CD14-positive monocyte (primary cell): ENCODE measurements around the gene GLTPD2. TPM values are rescaled to one million over a fixed set of nuclear protein-coding genes. Genes with fewer than 3 reads are reported as not detected.

Experiments used
- DNase-seq, 3 donors: peaks; one replicate each; pipeline ENCODE4 v3.0.0-alpha.2; 2011 to 2022
- H2AFZ ChIP-seq: 2 replicates; pipeline ENCODE4 v1.6.0; 2012; ENCODE audit warnings: mild to moderate bottlenecking, low read depth, low read length, inconsistent platforms; ENCODE audit not compliant: insufficient read depth, poor library complexity, severe bottlenecking
- H3K27ac ChIP-seq, 2 donors: 1 replicate in 1 of 2; 2 replicates in 1 of 2; pipeline ENCODE4 v1.5.1; 2012 to 2013; ENCODE audit warnings: low read length in 2 of 2, control low read depth in 1 of 2, inconsistent platforms in 1 of 2, low read depth in 1 of 2, mild to moderate bottlenecking in 1 of 2
- H3K27me3 ChIP-seq, 2 donors: one replicate each; pipeline versions ENCODE4 v1.6.0 to v1.6.1; 2011 to 2013; ENCODE audit warnings: low read length in 2 of 2; ENCODE audit not compliant: control insufficient read depth in 2 of 2, insufficient read depth in 2 of 2
- H3K36me3 ChIP-seq, 2 donors: replicated peaks in 1 of 2; 1 replicate in 1 of 2; 2 replicates in 1 of 2; pipeline versions ENCODE4 v1.5.1 to v1.6.1; 2012 to 2013; ENCODE audit warnings: low read length in 2 of 2, control low read depth in 1 of 2, inconsistent platforms in 1 of 2, mild to moderate bottlenecking in 1 of 2; ENCODE audit not compliant: insufficient read depth in 2 of 2, control insufficient read depth in 1 of 2
- H3K4me1 ChIP-seq, 2 donors: 1 replicate in 1 of 2; 2 replicates in 1 of 2; pipeline versions ENCODE4 v1.5.1 to v1.6.1; 2012 to 2013; ENCODE audit warnings: low read length in 2 of 2, control low read depth in 1 of 2, inconsistent platforms in 1 of 2, mild to moderate bottlenecking in 1 of 2, moderate library complexity in 1 of 2; ENCODE audit not compliant: insufficient read depth in 2 of 2, control insufficient read depth in 1 of 2
- H3K4me2 ChIP-seq: replicated peaks from 2 replicates; pipeline ENCODE3; 2012; ENCODE audit warnings: low read length, moderate library complexity, mild to moderate bottlenecking; ENCODE audit not compliant: poor library complexity, severe bottlenecking; ENCODE audit errors: extremely low read depth
- H3K4me3 ChIP-seq, 3 experiments: fragments of 200-600 bp in 1 of 3; sonication (generic) in 1 of 3; replicated peaks in 1 of 3; 1 replicate in 2 of 3; 2 replicates in 1 of 3; pipeline ENCODE4 v1.5.1; 2011 to 2013; ENCODE audit warnings: low read length in 3 of 3, mild to moderate bottlenecking in 3 of 3, control low read depth in 2 of 3, low read depth in 2 of 3, inconsistent platforms in 1 of 3, moderate library complexity in 1 of 3
- H3K79me2 ChIP-seq: 2 replicates; pipeline ENCODE4 v1.6.0; 2012; ENCODE audit warnings: mild to moderate bottlenecking, control low read depth, inconsistent platforms, low read length, moderate library complexity; ENCODE audit not compliant: insufficient read depth
- H3K9ac ChIP-seq: 2 replicates; pipeline ENCODE4 v1.6.0; 2017; ENCODE audit warnings: low read length, mild to moderate bottlenecking; ENCODE audit not compliant: insufficient read depth, poor library complexity, severe bottlenecking
- H3K9me3 ChIP-seq, 2 donors: replicated peaks in 1 of 2; 1 replicate in 1 of 2; 2 replicates in 1 of 2; pipeline versions ENCODE4 v1.5.1 to v1.6.1; 2012 to 2013; ENCODE audit warnings: low read length in 2 of 2, control low read depth in 1 of 2; ENCODE audit not compliant: control insufficient read depth in 1 of 2, insufficient read depth in 1 of 2
- H4K20me1 ChIP-seq: 2 replicates; pipeline ENCODE4 v1.6.0; 2012; ENCODE audit warnings: mild to moderate bottlenecking, low read length, control low read depth, moderate library complexity; ENCODE audit not compliant: insufficient read depth
- H3K27ac Mint-ChIP-seq, 7 donors: one replicate each; pipeline ENCODE4 v1.8.0; 2020; ENCODE audit warnings: mild to moderate bottlenecking in 7 of 7, mixed read lengths in 7 of 7, moderate library complexity in 6 of 7, inconsistent platforms in 2 of 7
- H3K27me3 Mint-ChIP-seq, 3 donors: one replicate each; pipeline ENCODE4 v1.8.0; 2021 to 2022; ENCODE audit warnings: low read depth in 3 of 3, mild to moderate bottlenecking in 3 of 3, mixed read lengths in 3 of 3, moderate library complexity in 3 of 3, inconsistent platforms in 1 of 3
- H3K36me3 Mint-ChIP-seq, 2 donors: one replicate each; pipeline ENCODE4 v1.8.0; 2020; ENCODE audit warnings: mixed read lengths in 2 of 2, inconsistent platforms in 1 of 2, mild to moderate bottlenecking in 1 of 2
- H3K4me1 Mint-ChIP-seq: one replicate; pipeline ENCODE4 v1.8.0; 2020; ENCODE audit warnings: mild to moderate bottlenecking, mixed read lengths
- H3K4me3 Mint-ChIP-seq, 2 donors: one replicate each; pipeline ENCODE4 v1.8.0; 2020; ENCODE audit warnings: mild to moderate bottlenecking in 2 of 2, mixed read lengths in 2 of 2, moderate library complexity in 1 of 2
- H3K9me3 Mint-ChIP-seq, 7 donors: one replicate each; pipeline ENCODE4 v1.8.0; 2020 to 2022; ENCODE audit warnings: mixed read lengths in 7 of 7, mild to moderate bottlenecking in 6 of 7, moderate library complexity in 6 of 7, inconsistent platforms in 2 of 7
- WGBS: methylation state at CpG from one replicate; pipeline ENCODE4 v1.1.5; 2013; ENCODE audit warnings: missing lambda C conversion rate; ENCODE audit not compliant: insufficient coverage; 5-methylcytosine and 5-hydroxymethylcytosine counted together
- intact Hi-C, 2 donors: fragments of 100-400 bp; cut with micrococcal nuclease; formaldehyde crosslinking; loops; one replicate each; pipeline versions ENCODE4 v1.15.0 to v1.15.1; 2023
- polyA plus RNA-seq, 3 donors: library from polyadenylated mRNA; depleted of rRNA in 1 of 3; unstranded in 2 of 3; stranded (reverse) in 1 of 3; fragments of 300-500 nt in 2 of 3; fragments of >200 nt in 1 of 3; fragmentation: Illumina TruSeq in 2 of 3; gene quantifications; 1 replicate in 2 of 3; 2 replicates in 1 of 3; pipeline ENCODE4 v1.2.3, GENCODE V29; 2012 to 2021
- TF ChIP-seq, protein P1 (sequence below): fragments of 200-600 bp; IDR thresholded peaks from one replicate; pipeline ENCODE4 v1.8.0; 2022; ENCODE audit warnings: antibody characterized with exemption, mild to moderate bottlenecking

Gene GLTPD2
- polyA plus RNA-seq, 3 donors: 0.27 to 2.1 (median 1.5) TPM

DNA sequence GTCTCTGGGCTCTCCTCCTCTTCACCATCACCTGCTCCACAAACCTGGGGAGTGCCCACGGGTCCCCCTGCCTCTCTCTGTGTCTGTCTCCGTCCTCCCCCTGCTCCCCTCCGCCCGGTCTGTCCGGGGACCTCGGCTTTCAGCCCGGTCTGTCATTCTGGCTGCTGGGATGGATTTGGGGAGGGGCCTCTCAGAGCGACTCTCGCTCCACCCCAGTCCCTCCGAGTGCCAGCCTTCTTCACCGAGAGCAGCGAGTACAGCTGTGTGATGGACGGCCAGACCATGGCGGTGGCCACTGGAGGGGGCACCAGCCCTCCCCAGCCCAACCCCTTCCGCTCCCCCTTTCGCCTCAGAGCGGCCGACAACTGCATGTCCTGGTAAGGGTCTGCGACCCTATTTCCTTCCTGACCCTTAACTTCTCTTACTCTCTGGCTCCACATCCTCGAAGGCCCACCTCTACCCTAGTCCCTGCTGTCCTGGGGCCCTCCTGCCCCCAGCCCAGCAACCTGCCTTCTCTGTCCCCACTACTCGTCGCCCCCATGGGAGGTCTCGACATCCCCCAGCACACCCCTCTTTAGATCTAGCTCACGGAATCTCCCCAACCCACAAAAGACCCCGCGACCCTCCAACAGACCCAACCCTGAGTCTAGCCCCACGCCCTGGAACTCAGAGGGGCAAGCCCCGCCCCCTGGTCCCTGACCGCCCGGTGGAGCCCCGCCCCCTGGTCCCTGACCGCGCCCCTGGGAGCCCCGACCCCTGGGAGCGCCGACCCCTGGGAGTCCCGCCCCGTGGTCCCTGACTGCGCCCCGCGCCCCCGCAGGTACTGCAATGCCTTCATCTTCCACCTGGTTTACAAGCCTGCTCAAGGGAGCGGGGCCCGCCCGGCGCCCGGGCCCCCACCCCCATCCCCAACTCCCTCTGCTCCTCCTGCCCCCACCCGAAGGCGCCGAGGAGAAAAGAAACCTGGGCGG is 43.5 kb upstream of the GLTPD2 start:
- no peaks in the 10 kb centered on the region for H4K20me1 ChIP-seq
- intact Hi-C loops: loop anchor here in 1 of 2 donors (5.0 kb wide), 1 partner anchor 32 kb away; no protein-coding TSS in a partner anchor
- peaks cover 0 to 4% (median under 1%) of the 10 kb centered on the region in 7 donors for H3K9me3 Mint-ChIP-seq
- no peak overlapping the region for H3K9ac ChIP-seq
- H3K27me3 Mint-ChIP-seq: peaks cover 38 to 73% (median 43%) of the 10 kb centered on the region in 3 donors
- H3K27me3 ChIP-seq: peaks cover 7 to 44% of the 10 kb centered on the region in 2 donors
- no peak overlapping the region for H3K4me2 ChIP-seq
- H3K27ac ChIP-seq: no peak overlapping the region
- H3K79me2 ChIP-seq: no peaks in the 10 kb centered on the region
- H3K4me1 ChIP-seq: peaks cover 30 to 40% of the 10 kb centered on the region in 2 donors
- WGBS: 11% methylated on average over 28 of the region's 51 CpGs
- no peak overlapping the region for H2AFZ ChIP-seq
- H3K4me3 Mint-ChIP-seq: peak overlapping the region; percentile 43 to 81
- TF ChIP-seq, protein P1, sequence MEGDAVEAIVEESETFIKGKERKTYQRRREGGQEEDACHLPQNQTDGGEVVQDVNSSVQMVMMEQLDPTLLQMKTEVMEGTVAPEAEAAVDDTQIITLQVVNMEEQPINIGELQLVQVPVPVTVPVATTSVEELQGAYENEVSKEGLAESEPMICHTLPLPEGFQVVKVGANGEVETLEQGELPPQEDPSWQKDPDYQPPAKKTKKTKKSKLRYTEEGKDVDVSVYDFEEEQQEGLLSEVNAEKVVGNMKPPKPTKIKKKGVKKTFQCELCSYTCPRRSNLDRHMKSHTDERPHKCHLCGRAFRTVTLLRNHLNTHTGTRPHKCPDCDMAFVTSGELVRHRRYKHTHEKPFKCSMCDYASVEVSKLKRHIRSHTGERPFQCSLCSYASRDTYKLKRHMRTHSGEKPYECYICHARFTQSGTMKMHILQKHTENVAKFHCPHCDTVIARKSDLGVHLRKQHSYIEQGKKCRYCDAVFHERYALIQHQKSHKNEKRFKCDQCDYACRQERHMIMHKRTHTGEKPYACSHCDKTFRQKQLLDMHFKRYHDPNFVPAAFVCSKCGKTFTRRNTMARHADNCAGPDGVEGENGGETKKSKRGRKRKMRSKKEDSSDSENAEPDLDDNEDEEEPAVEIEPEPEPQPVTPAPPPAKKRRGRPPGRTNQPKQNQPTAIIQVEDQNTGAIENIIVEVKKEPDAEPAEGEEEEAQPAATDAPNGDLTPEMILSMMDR: no peak
- no peaks in the 10 kb centered on the region for H3K36me3 ChIP-seq
- H3K36me3 Mint-ChIP-seq: peaks cover under 1 to 12% of the 10 kb centered on the region in 2 donors
- no peaks in the 10 kb centered on the region for H3K9me3 ChIP-seq
- DNase-seq: no peak
- H3K4me3 ChIP-seq: no peak overlapping the region
- H3K27ac Mint-ChIP-seq: peak overlapping the region in 4 of 7 donors; percentile 8 to 78 (median 53)
- peaks cover 48% of the 10 kb centered on the region for H3K4me1 Mint-ChIP-seq

DNA sequence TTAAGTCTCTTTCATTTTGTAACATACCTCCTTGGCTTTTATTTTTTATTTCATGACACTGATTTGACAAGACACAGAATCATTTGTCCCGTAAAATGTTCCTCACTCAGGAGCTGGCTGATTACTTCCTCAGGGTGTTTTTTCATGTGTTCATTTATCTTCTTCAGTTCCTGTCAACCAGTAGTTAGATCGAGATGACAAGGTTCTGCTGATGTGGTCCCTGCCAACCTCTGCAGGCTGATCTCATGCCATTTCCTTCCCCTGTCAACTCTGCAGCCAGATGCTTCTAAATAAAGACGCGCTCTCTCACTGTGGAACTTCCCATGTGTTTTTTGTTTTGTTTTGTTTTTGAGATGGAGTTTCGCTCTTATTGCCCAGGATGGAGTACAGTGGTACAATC is 40.9 kb upstream of the GLTPD2 start:
- H3K4me1 ChIP-seq: peaks cover 42 to 47% of the 10 kb centered on the region in 2 donors
- H2AFZ ChIP-seq: no peak overlapping the region
- peak overlapping the region in 1 of 3 experiments; percentile 53 for H3K4me3 ChIP-seq
- no peaks in the 10 kb centered on the region for H3K9me3 ChIP-seq
- TF ChIP-seq, protein P1: no peak
- WGBS: 0% methylated on average over 1 of the region's 5 CpGs
- Mint-ChIP-seq H3K9me3 (peaks cover 0 to 2% (median 0%) of the 10 kb centered on the region in 7 donors), H3K4me3 (peak overlapping the region; percentile 77 to 84), H3K36me3 (peaks cover 0 to 5% of the 10 kb centered on the region in 2 donors), H3K4me1 (peaks cover 55% of the 10 kb centered on the region), H3K27me3 (peaks cover 29 to 68% (median 31%) of the 10 kb centered on the region in 3 donors), H3K27ac (peak overlapping the region; percentile 89 to 97 (median 92))
- peak overlapping the region; percentile 62 for H3K4me2 ChIP-seq
- no peaks in the 10 kb centered on the region for H3K79me2 ChIP-seq
- intact Hi-C loops: no loop called here
- peak overlapping the region; percentile 47 to 63 for H3K27ac ChIP-seq
- H3K9ac ChIP-seq: no peak overlapping the region
- H3K27me3 ChIP-seq: peaks cover 7 to 24% of the 10 kb centered on the region in 2 donors
- no peaks in the 10 kb centered on the region for H4K20me1 ChIP-seq
- H3K36me3 ChIP-seq: no peaks in the 10 kb centered on the region
- DNase-seq: peak; percentile 79 to 88 (median 79)
